NCI-H1694 (cell line): Measurements from ENCODE around the gene MYL2.

Experiments
- DNase-seq: peaks from one replicate; lab custom pipeline; 2025; lab: John Stamatoyannopoulos, UW

The MYL2 gene

GRCh38 chr12:110896559-110896958 lies 23.8 kb downstream of the MYL2 start:
- DNase-seq, result no peak

GRCh38 chr12:110893956-110894355 lies 26.4 kb downstream of the MYL2 start:
- DNase-seq, result no peak

GRCh38 chr12:110889361-110889760 lies 31.0 kb downstream of the MYL2 start:
- no peak for DNase-seq

GRCh38 chr12:110888256-110888991 lies 32.0 kb downstream of the MYL2 start:
- no peak for DNase-seq

- DNase-seq, result peak; percentile 56
Observed at GRCh38 chr12:110885152-110885840, 35.1 kb downstream of the MYL2 start.

- DNase-seq, result no peak
Observed at GRCh38 chr12:110883251-110883650, 37.1 kb downstream of the MYL2 start.

GRCh38 chr12:110880651-110881050 lies 39.7 kb downstream of the MYL2 start:
- no peak for DNase-seq

- DNase-seq, result no peak
Observed at GRCh38 chr12:110874781-110875180, 45.6 kb downstream of the MYL2 start.

- DNase-seq, result no peak
Observed at GRCh38 chr12:110874351-110874750, 46.0 kb downstream of the MYL2 start.

GRCh38 chr12:110872100-110872499 lies 48.3 kb downstream of the MYL2 start:
- DNase-seq, result no peak

- DNase-seq, result no peak
Observed at GRCh38 chr12:110869803-110870202, 50.6 kb downstream of the MYL2 start.

- DNase-seq, result no peak
Observed at GRCh38 chr12:110869026-110869425, 51.4 kb downstream of the MYL2 start.

GRCh38 chr12:110865521-110865920 lies 54.9 kb downstream of the MYL2 start:
- no peak for DNase-seq

- DNase-seq, result no peak
Observed at GRCh38 chr12:110863161-110863560, 57.2 kb downstream of the MYL2 start.

- DNase-seq, result no peak
Observed at GRCh38 chr12:110862329-110862728, 58.0 kb downstream of the MYL2 start.

GRCh38 chr12:110861729-110862128 lies 58.6 kb downstream of the MYL2 start:
- DNase-seq, result no peak
